Gastroesophageal sphincter (tissue), 3 donors: ENCODE data around the gene CCNB2.

ENCODE experiments used
- CTCF ChIP-seq, 4 experiments: fragments of 200-600 bp in 2 of 4; fragments of 450-650 bp in 2 of 4; sonication (generic) in 1 of 4; IDR thresholded peaks; one replicate each; pipeline ENCODE4 v1.5.1; 2017 to 2019; ENCODE audit warnings: antibody characterized with exemption in 4 of 4, mild to moderate bottlenecking in 2 of 4, moderate library complexity in 2 of 4
- EP300 ChIP-seq: sonication (generic); formaldehyde crosslinking; IDR thresholded peaks from one replicate; pipeline ENCODE4 v1.6.1; 2017; ENCODE audit warnings: antibody characterized with exemption, mild to moderate bottlenecking
- POLR2A ChIP-seq, 2 donors: fragments of 450-650 bp; IDR thresholded peaks; one replicate each; pipeline ENCODE4 v1.6.1; 2017; ENCODE audit warnings: antibody characterized with exemption in 2 of 2, mild to moderate bottlenecking in 2 of 2, moderate library complexity in 1 of 2
- POLR2AphosphoS5 ChIP-seq: sonication (generic); formaldehyde crosslinking; IDR thresholded peaks from one replicate; pipeline ENCODE4 v1.6.1; 2017; ENCODE audit warnings: antibody characterized with exemption

GRCh38 chr15:59119625-59120024 is 14.7 kb downstream of the CCNB2 start:
- TF ChIP-seq POLR2AphosphoS5 (no peak), CTCF (IDR thresholded peaks at IDR 0.05) (no peak), POLR2A (IDR thresholded peaks at IDR 0.05) (no peak), EP300 (no peak)
